Central memory CD4-positive, alpha-beta T cell (primary cell): ENCODE measurements around the gene SPCS1.

ENCODE experiments used
- DNase-seq: peaks from one replicate; pipeline ENCODE4 v3.0.0; 2022

SPCS1 gene

GRCh38 chr3:52733256-52733891, 27.5 kb downstream of the SPCS1 start:
- no peak for DNase-seq

- no peak for DNase-seq
Observed at GRCh38 chr3:52739730-52740129, 33.8 kb downstream of the SPCS1 start.

- peak; percentile 13 for DNase-seq
Observed at GRCh38 chr3:52742418-52743041, 36.6 kb downstream of the SPCS1 start.

GRCh38 chr3:52743152-52743551, 37.2 kb downstream of the SPCS1 start:
- DNase-seq, result no peak

- no peak for DNase-seq
Observed at GRCh38 chr3:52743721-52744120, 37.8 kb downstream of the SPCS1 start.

- DNase-seq, result no peak
Observed at GRCh38 chr3:52752045-52752660, 46.2 kb downstream of the SPCS1 start.

- no peak for DNase-seq
Observed at GRCh38 chr3:52754373-52754772, 48.5 kb downstream of the SPCS1 start.

- DNase-seq, result no peak
Observed at GRCh38 chr3:52756141-52756540, 50.2 kb downstream of the SPCS1 start.
